ENCODE data around the gene SCMH1. TPM values are rescaled to one million over a fixed set of nuclear protein-coding genes. Genes with fewer than 3 reads are reported as not detected.

The SCMH1 gene
- polyA plus RNA-seq, 1 donor from 2014 or later, result 23.0 TPM

GRCh38 chr1:41028034-41028642 lies 214.0 kb downstream of the SCMH1 start:
- peaks cover 10% of the 10 kb centered on the region for H3K36me3 ChIP-seq (ENCODE audit: insufficient read depth, low read length)
- H3K9me2 ChIP-seq (ENCODE audit: insufficient read depth, low read length), result no peaks in the 10 kb centered on the region
- H3K27me3 ChIP-seq (ENCODE audit: insufficient read depth, low read depth, low read length), result no peaks in the 10 kb centered on the region
- H3K79me2 ChIP-seq (replicated peaks; ENCODE audit: insufficient read depth, low read length), result no peaks in the 10 kb centered on the region
- no peaks in the 10 kb centered on the region for H3K9me3 ChIP-seq (ENCODE audit: low read length)
- no peak overlapping the region for H3K9ac ChIP-seq (ENCODE audit: low read length)
- no peak overlapping the region for H2AFZ ChIP-seq (ENCODE audit: low read depth, low read length)
- no peak overlapping the region for H3K4me2 ChIP-seq (ENCODE audit: low read length)
- no peak overlapping the region for H3K4me3 ChIP-seq (ENCODE audit: low read length)
- TF ChIP-seq EZH2 (IDR thresholded peaks at IDR 0.05; ENCODE audit: borderline replicate concordance, insufficient read depth, low read length, poor library complexity, severe bottlenecking) (no peak), EP300 (conservative IDR thresholded peaks at IDR 0.05; ENCODE audit: poor library complexity, severe bottlenecking) (no peak), REST (IDR thresholded peaks at IDR 0.05; ENCODE audit: borderline replicate concordance) (no peak), CTCF (IDR thresholded peaks at IDR 0.05; ENCODE audit: poor library complexity, severe bottlenecking) (no peak), POLR2AphosphoS5 (IDR thresholded peaks at IDR 0.05) (no peak), SMC3 (conservative IDR thresholded peaks at IDR 0.05; ENCODE audit: poor library complexity) (no peak), MXI1 (conservative IDR thresholded peaks at IDR 0.05; ENCODE audit: poor library complexity, severe bottlenecking) (no peak), TAF1 (IDR thresholded peaks at IDR 0.05; ENCODE audit: low read depth) (no peak), RAD21 (conservative IDR thresholded peaks at IDR 0.05) (no peak)
- no peak overlapping the region for H3K27ac ChIP-seq (ENCODE audit: low read length)
- no peaks in the 10 kb centered on the region for H3F3A ChIP-seq (ENCODE audit: insufficient read depth, low read length, poor library complexity, severe bottlenecking)
- no peaks in the 10 kb centered on the region for H4K20me1 ChIP-seq (ENCODE audit: insufficient read depth)

GRCh38 chr1:41025979-41026819 lies 215.9 kb downstream of the SCMH1 start:
- H3K9me2 ChIP-seq (ENCODE audit: insufficient read depth, low read length), result no peaks in the 10 kb centered on the region
- H3K27ac ChIP-seq (ENCODE audit: low read length), result no peak overlapping the region
- no peaks in the 10 kb centered on the region for H3F3A ChIP-seq (ENCODE audit: insufficient read depth, low read length, poor library complexity, severe bottlenecking)
- no peaks in the 10 kb centered on the region for H3K27me3 ChIP-seq (ENCODE audit: insufficient read depth, low read depth, low read length)
- H3K4me3 ChIP-seq (ENCODE audit: low read length), result no peak overlapping the region
- no peak overlapping the region for H2AFZ ChIP-seq (ENCODE audit: low read depth, low read length)
- H3K4me2 ChIP-seq (ENCODE audit: low read length), result no peak overlapping the region
- H4K20me1 ChIP-seq (ENCODE audit: insufficient read depth), result no peaks in the 10 kb centered on the region
- no peak overlapping the region for H3K9ac ChIP-seq (ENCODE audit: low read length)
- no peaks in the 10 kb centered on the region for H3K79me2 ChIP-seq (replicated peaks; ENCODE audit: insufficient read depth, low read length)
- TF ChIP-seq CTCF (IDR thresholded peaks at IDR 0.05; ENCODE audit: poor library complexity, severe bottlenecking) (no peak), EP300 (conservative IDR thresholded peaks at IDR 0.05; ENCODE audit: poor library complexity, severe bottlenecking) (no peak), SMC3 (conservative IDR thresholded peaks at IDR 0.05; ENCODE audit: poor library complexity) (no peak), MXI1 (conservative IDR thresholded peaks at IDR 0.05; ENCODE audit: poor library complexity, severe bottlenecking) (no peak), REST (IDR thresholded peaks at IDR 0.05; ENCODE audit: borderline replicate concordance) (no peak), TAF1 (IDR thresholded peaks at IDR 0.05; ENCODE audit: low read depth) (no peak), POLR2AphosphoS5 (IDR thresholded peaks at IDR 0.05) (no peak), EZH2 (IDR thresholded peaks at IDR 0.05; ENCODE audit: borderline replicate concordance, insufficient read depth, low read length, poor library complexity, severe bottlenecking) (no peak), RAD21 (conservative IDR thresholded peaks at IDR 0.05) (no peak)
- H3K9me3 ChIP-seq (ENCODE audit: low read length), result no peaks in the 10 kb centered on the region
- peaks cover 6% of the 10 kb centered on the region for H3K36me3 ChIP-seq (ENCODE audit: insufficient read depth, low read length)

Measured in neural cell (in vitro differentiated cells).